IMR-90 (cell line): ENCODE measurements around the gene MIER3.

Experiments
- BHLHE40 ChIP-seq: fragments of 150-350 bp; IDR thresholded peaks from 2 replicates; pipeline ENCODE4 v1.6.1; 2016; ENCODE audit warnings: mild to moderate bottlenecking, low read depth, low read length
- CEBPB ChIP-seq: IDR thresholded peaks from 2 replicates; pipeline ENCODE4 v1.6.1; 2012; ENCODE audit warnings: low read depth, low read length, improper control_type of control experiment
- CHD1 ChIP-seq: IDR thresholded peaks from 2 replicates; pipeline ENCODE4 v1.6.1; 2012; ENCODE audit warnings: low read depth, low read length, improper control_type of control experiment
- MXI1 ChIP-seq: IDR thresholded peaks from 2 replicates; pipeline ENCODE4 v1.6.1; 2012; ENCODE audit warnings: low read depth, mild to moderate bottlenecking, low read length, moderate library complexity, borderline replicate concordance
- NFE2L2 ChIP-seq: fragments of 150-350 bp; IDR thresholded peaks from 2 replicates; pipeline ENCODE4 v1.6.1; 2016; ENCODE audit warnings: low read depth, mild to moderate bottlenecking, low read length
- POLR2A ChIP-seq: IDR thresholded peaks from 2 replicates; pipeline ENCODE4 v1.6.1; 2012; ENCODE audit warnings: mild to moderate bottlenecking, low read depth, low read length
- RAD21 ChIP-seq: IDR thresholded peaks from 2 replicates; pipeline ENCODE4 v1.6.1; 2012; ENCODE audit warnings: low read length, improper control_type of control experiment
- RFX5 ChIP-seq: IDR thresholded peaks from 2 replicates; pipeline ENCODE4 v1.8.0; 2012; ENCODE audit warnings: low read depth, mild to moderate bottlenecking, low read length, moderate library complexity
- SMC3 ChIP-seq: fragments of 150-350 bp; IDR thresholded peaks from 2 replicates; pipeline ENCODE4 v1.6.1; 2016; ENCODE audit warnings: low read depth, mild to moderate bottlenecking, antibody characterized with exemption, low read length, moderate library complexity
- USF2 ChIP-seq: fragments of 150-350 bp; IDR thresholded peaks from 2 replicates; pipeline ENCODE4 v1.6.1; 2017; ENCODE audit warnings: mild to moderate bottlenecking, antibody characterized with exemption, low read length, low read depth
- TF ChIP-seq, protein P1 (sequence below): conservative IDR thresholded peaks from 2 replicates; pipeline ENCODE4 v1.5.1; 2012; ENCODE audit warnings: mild to moderate bottlenecking, low read depth, low read length, improper control_type of control experiment
- TF ChIP-seq, protein P2 (sequence below): fragments of 150-350 bp; IDR thresholded peaks from 2 replicates; pipeline ENCODE4 v1.6.1; 2016; ENCODE audit warnings: low read depth, mild to moderate bottlenecking, low read length, moderate library complexity, borderline replicate concordance

DNA sequence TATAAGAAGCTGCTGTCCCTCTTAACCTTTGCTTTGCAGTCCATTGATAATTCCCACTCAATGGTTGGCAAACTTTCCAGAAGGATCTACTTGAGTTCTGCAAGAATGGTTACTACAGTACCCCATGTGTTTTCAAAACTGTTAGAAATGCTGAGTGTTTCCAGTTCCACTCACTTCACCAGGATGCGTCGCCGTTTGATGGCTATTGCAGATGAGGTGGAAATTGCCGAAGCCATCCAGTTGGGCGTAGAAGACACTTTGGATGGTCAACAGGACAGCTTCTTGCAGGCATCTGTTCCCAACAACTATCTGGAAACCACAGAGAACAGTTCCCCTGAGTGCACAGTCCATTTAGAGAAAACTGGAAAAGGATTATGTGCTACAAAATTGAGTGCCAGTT lies 70.4 kb downstream of the MIER3 start:
- TF ChIP-seq POLR2A (no peak), CHD1 (no peak), NFE2L2 (no peak), SMC3 (no peak), BHLHE40 (no peak), MXI1 (no peak), RAD21 (no peak), USF2 (no peak), CEBPB (no peak), RFX5 (no peak)
- TF ChIP-seq, protein P1, sequence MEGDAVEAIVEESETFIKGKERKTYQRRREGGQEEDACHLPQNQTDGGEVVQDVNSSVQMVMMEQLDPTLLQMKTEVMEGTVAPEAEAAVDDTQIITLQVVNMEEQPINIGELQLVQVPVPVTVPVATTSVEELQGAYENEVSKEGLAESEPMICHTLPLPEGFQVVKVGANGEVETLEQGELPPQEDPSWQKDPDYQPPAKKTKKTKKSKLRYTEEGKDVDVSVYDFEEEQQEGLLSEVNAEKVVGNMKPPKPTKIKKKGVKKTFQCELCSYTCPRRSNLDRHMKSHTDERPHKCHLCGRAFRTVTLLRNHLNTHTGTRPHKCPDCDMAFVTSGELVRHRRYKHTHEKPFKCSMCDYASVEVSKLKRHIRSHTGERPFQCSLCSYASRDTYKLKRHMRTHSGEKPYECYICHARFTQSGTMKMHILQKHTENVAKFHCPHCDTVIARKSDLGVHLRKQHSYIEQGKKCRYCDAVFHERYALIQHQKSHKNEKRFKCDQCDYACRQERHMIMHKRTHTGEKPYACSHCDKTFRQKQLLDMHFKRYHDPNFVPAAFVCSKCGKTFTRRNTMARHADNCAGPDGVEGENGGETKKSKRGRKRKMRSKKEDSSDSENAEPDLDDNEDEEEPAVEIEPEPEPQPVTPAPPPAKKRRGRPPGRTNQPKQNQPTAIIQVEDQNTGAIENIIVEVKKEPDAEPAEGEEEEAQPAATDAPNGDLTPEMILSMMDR, result no peak
- TF ChIP-seq, protein P2, sequence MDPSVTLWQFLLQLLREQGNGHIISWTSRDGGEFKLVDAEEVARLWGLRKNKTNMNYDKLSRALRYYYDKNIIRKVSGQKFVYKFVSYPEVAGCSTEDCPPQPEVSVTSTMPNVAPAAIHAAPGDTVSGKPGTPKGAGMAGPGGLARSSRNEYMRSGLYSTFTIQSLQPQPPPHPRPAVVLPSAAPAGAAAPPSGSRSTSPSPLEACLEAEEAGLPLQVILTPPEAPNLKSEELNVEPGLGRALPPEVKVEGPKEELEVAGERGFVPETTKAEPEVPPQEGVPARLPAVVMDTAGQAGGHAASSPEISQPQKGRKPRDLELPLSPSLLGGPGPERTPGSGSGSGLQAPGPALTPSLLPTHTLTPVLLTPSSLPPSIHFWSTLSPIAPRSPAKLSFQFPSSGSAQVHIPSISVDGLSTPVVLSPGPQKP, result no peak
